Prostate gland (tissue), 2 donors: Measurements from ENCODE around the gene MAGI3. TPM values are rescaled to one million over a fixed set of nuclear protein-coding genes. Genes with fewer than 3 reads are reported as not detected.

ENCODE experiments used
- DNase-seq: peaks from one replicate; pipeline ENCODE4 v3.0.0-alpha.2; 2019; ENCODE audit warnings: low spot score
- H3K27ac ChIP-seq, 2 donors: fragments of 200-600 bp; sonication (generic); 2 replicates each; pipeline ENCODE4 v1.5.1; 2017 to 2019
- H3K27me3 ChIP-seq: fragments of 200-600 bp; sonication (generic); replicated peaks from 2 replicates; pipeline ENCODE4 v1.5.1; 2019; ENCODE audit not compliant: insufficient read depth
- H3K36me3 ChIP-seq, 2 donors: fragments of 200-600 bp; sonication (generic); 1 replicate in 1 of 2; 2 replicates in 1 of 2; pipeline versions ENCODE4 v1.5.1 to v1.8.1; 2017 to 2019
- H3K4me1 ChIP-seq: fragments of 200-600 bp; sonication (generic); replicated peaks from 2 replicates; pipeline ENCODE4 v1.5.1; 2019
- H3K4me3 ChIP-seq, 2 donors: fragments of 200-600 bp; sonication (generic); 2 replicates each; pipeline ENCODE4 v1.5.1; 2017 to 2019
- H3K9me3 ChIP-seq: fragments of 200-600 bp; sonication (generic); 2 replicates; pipeline ENCODE4 v1.5.1; 2017
- POLR2A ChIP-seq: fragments of 450-650 bp; IDR thresholded peaks from one replicate; pipeline ENCODE4 v1.6.1; 2016; ENCODE audit warnings: antibody characterized with exemption, mild to moderate bottlenecking
- POLR2AphosphoS5 ChIP-seq: sonication (generic); formaldehyde crosslinking; IDR thresholded peaks from one replicate; pipeline ENCODE4 v1.6.1; 2017; ENCODE audit warnings: antibody characterized with exemption
- WGBS: methylation state at CpG from one replicate; pipeline ENCODE4 v1.1.5; 2018; 5-methylcytosine and 5-hydroxymethylcytosine counted together
- intact Hi-C: fragments of 100-400 bp; cut with DNase I; formaldehyde crosslinking; loops from one replicate; pipeline ENCODE4 v1.14.2; 2022
- total RNA-seq, 2 donors: library from RNA; depleted of rRNA; stranded (reverse); fragments of >200 nt; gene quantifications; one replicate each; pipeline ENCODE4 v1.1.0, GENCODE V29; 2016
- TF ChIP-seq, protein P1 (sequence below), 4 experiments: fragments of 200-600 bp in 2 of 4; fragments of 450-650 bp in 2 of 4; sonication (generic) in 2 of 4; IDR thresholded peaks; 1 replicate in 3 of 4; 2 replicates in 1 of 4; pipeline ENCODE4 v1.5.1; 2016 to 2019; ENCODE audit warnings: antibody characterized with exemption in 4 of 4, mild to moderate bottlenecking in 2 of 4, moderate library complexity in 2 of 4

Gene MAGI3
- total RNA-seq, 2 donors from 2014 or later, result 20.2 to 23.2 TPM

DNA sequence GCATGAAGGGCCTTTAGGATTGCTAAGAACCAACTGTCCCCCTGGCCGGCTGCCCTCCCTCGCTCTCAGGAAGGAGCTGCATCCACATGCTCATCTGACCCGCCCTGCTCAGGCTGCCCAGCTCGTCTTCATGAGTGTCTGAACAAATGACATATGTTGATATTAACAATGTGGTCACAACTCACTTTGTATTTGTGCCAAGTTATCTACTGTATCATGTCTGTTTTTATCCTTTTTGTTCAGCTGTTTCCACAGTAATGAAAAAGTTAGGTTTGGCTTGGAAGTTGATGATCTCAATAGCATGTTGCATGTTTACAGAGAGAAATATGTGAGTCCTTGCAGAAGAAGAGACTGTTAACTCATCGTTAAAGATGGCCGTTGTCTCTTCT is 293.8 kb downstream of the MAGI3 start:
- H3K9me3 ChIP-seq, result no peaks in the 10 kb centered on the region
- no peak overlapping the region for H3K27ac ChIP-seq
- 29% methylated on average over 6 of the region's 6 CpGs for WGBS
- H3K4me3 ChIP-seq, result no peak overlapping the region
- TF ChIP-seq POLR2A, result no peak
- no peak for TF ChIP-seq POLR2AphosphoS5
- TF ChIP-seq, protein P1, sequence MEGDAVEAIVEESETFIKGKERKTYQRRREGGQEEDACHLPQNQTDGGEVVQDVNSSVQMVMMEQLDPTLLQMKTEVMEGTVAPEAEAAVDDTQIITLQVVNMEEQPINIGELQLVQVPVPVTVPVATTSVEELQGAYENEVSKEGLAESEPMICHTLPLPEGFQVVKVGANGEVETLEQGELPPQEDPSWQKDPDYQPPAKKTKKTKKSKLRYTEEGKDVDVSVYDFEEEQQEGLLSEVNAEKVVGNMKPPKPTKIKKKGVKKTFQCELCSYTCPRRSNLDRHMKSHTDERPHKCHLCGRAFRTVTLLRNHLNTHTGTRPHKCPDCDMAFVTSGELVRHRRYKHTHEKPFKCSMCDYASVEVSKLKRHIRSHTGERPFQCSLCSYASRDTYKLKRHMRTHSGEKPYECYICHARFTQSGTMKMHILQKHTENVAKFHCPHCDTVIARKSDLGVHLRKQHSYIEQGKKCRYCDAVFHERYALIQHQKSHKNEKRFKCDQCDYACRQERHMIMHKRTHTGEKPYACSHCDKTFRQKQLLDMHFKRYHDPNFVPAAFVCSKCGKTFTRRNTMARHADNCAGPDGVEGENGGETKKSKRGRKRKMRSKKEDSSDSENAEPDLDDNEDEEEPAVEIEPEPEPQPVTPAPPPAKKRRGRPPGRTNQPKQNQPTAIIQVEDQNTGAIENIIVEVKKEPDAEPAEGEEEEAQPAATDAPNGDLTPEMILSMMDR (IDR thresholded peaks at IDR 0.05), result no peak
- H3K27me3 ChIP-seq, result no peaks in the 10 kb centered on the region
- H3K4me1 ChIP-seq, result no peaks in the 10 kb centered on the region
- peak; percentile 7 for DNase-seq
- no peaks in the 10 kb centered on the region for H3K36me3 ChIP-seq
- intact Hi-C loops, result no loop called here

DNA sequence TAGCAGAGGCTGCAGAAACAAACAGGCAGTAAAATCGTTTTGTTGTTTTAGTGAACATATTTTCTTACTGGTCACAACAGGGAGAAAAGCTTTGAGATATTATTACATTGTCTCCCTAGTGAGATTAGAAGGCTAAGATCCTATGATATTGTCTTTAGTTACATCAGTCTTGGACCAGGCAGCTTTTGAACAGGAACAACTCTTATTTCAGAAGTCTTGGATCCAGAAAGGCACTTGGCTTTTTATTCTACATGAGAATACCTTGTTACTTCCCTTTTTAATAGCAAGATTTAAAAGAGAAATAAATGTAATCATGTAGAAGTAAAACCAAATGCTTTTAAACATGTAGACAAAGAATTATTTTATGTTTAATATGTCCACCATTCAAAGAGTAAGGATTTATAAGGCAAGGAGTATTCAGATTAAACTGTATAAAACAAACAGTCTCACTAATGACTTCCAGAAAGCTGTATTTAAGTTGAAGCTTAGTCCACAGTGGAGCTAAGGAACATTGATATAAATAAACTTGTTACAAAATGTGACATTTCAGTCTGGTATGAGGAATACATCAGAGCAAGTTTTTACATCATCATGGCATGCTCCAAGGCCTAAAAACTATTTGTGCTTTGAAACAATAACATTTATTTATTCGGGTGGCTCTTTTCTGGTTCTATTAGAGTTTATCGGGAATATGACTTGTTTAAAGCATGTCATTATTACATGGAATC is 296.7 kb downstream of the MAGI3 start:
- no peak for DNase-seq
- H3K4me1 ChIP-seq, result no peaks in the 10 kb centered on the region
- WGBS, result 57% methylated on average over 3 of the region's 3 CpGs
- no peak overlapping the region for H3K4me3 ChIP-seq
- H3K27me3 ChIP-seq, result no peaks in the 10 kb centered on the region
- no peaks in the 10 kb centered on the region for H3K36me3 ChIP-seq
- no peak for TF ChIP-seq POLR2A
- TF ChIP-seq, protein P1 (IDR thresholded peaks at IDR 0.05), result no peak
- no peak for TF ChIP-seq POLR2AphosphoS5
- H3K27ac ChIP-seq, result no peak overlapping the region
- H3K9me3 ChIP-seq, result no peaks in the 10 kb centered on the region
- intact Hi-C loops, result no loop called here

DNA sequence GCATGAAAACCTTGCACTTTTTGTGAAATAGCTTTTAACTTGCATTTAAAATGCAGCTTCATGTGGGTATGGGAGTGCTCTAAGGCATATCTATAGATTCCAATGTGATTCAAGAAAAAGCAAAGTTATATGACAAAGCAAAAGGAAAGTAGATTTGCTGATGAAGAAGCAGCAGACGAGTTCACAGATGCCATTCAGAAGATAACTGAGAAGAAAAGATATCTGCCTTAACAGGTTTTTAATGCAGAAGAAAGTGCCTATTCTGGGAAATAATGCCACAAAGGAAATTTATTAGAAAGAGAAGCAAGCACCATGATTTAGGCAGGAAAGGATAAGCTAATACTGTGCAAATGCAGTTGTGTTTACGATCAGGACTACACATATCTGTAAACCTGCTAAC is 300.9 kb downstream of the MAGI3 start:
- H3K4me1 ChIP-seq, result no peaks in the 10 kb centered on the region
- TF ChIP-seq, protein P1 (IDR thresholded peaks at IDR 0.05), result no peak
- WGBS, result 87% methylated on average over 2 of the region's 2 CpGs
- intact Hi-C loops, result no loop called here
- H3K4me3 ChIP-seq, result no peak overlapping the region
- no peaks in the 10 kb centered on the region for H3K27me3 ChIP-seq
- H3K9me3 ChIP-seq, result no peaks in the 10 kb centered on the region
- DNase-seq, result no peak
- H3K36me3 ChIP-seq, result no peaks in the 10 kb centered on the region
- no peak overlapping the region for H3K27ac ChIP-seq

DNA sequence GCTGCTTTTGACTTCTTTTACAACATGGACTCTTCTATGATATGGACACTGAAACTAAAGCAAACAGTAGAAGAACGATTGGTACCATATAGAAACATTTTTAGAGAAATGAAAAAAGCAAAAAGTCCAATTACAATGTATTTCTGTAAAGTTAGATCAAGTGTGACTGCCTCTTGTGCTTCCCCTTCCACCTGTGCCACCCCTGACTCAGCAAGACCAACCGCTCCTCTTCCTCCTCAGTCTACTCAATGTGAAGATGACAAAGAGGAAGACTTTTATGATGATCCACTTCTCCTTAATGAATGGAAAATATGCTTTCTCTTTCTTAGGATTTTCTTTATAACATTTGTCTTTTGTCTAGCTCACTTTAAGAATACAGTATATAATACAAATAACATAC is 302.0 kb downstream of the MAGI3 start:
- no peaks in the 10 kb centered on the region for H3K9me3 ChIP-seq
- H3K4me1 ChIP-seq, result no peaks in the 10 kb centered on the region
- no peak for DNase-seq
- no peaks in the 10 kb centered on the region for H3K27me3 ChIP-seq
- no peak overlapping the region for H3K4me3 ChIP-seq
- intact Hi-C loops, result no loop called here
- H3K36me3 ChIP-seq, result no peaks in the 10 kb centered on the region
- TF ChIP-seq POLR2A, result no peak
- TF ChIP-seq, protein P1 (IDR thresholded peaks at IDR 0.05), result no peak
- no peak for TF ChIP-seq POLR2AphosphoS5
- WGBS, result 27% methylated on average over 2 of the region's 2 CpGs
- H3K27ac ChIP-seq, result no peak overlapping the region

DNA sequence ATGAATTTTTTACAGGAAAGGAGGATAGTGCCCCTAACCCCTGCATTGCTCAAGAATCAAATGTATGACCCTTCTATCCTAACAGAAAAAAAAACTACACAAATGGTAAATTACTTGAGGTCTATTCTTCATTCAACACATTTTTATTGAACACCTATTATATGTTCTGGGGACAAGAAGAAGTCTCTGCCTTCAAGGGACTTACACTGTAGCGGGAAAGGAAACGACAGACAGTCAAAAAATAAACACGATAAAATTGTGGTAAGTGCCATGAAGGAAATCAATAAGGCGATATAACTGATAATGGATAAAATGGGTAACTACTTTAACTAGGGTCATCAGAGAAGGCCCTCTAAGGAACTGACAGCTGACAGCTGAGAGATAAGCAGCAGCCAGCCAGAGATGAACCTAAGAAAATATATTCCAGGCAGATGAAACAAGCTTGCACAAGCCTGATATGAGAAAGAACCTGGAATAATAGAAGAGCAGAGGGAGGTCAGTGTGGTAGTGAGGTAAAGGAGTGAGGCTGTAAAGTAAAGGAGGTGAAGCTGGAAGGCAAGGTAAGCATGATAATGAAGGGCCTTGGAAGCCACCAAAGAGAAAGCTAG is 302.6 kb downstream of the MAGI3 start:
- H3K4me3 ChIP-seq, result no peak overlapping the region
- H3K36me3 ChIP-seq, result no peaks in the 10 kb centered on the region
- no peak for DNase-seq
- H3K4me1 ChIP-seq, result no peaks in the 10 kb centered on the region
- TF ChIP-seq POLR2A, result no peak
- TF ChIP-seq, protein P1 (IDR thresholded peaks at IDR 0.05), result no peak
- no peaks in the 10 kb centered on the region for H3K9me3 ChIP-seq
- 97% methylated on average over 4 of the region's 4 CpGs for WGBS
- H3K27ac ChIP-seq, result no peak overlapping the region
- intact Hi-C loops, result no loop called here
- no peaks in the 10 kb centered on the region for H3K27me3 ChIP-seq
